Measurements from ENCODE around the gene C3orf33.

C3orf33 gene

DNA sequence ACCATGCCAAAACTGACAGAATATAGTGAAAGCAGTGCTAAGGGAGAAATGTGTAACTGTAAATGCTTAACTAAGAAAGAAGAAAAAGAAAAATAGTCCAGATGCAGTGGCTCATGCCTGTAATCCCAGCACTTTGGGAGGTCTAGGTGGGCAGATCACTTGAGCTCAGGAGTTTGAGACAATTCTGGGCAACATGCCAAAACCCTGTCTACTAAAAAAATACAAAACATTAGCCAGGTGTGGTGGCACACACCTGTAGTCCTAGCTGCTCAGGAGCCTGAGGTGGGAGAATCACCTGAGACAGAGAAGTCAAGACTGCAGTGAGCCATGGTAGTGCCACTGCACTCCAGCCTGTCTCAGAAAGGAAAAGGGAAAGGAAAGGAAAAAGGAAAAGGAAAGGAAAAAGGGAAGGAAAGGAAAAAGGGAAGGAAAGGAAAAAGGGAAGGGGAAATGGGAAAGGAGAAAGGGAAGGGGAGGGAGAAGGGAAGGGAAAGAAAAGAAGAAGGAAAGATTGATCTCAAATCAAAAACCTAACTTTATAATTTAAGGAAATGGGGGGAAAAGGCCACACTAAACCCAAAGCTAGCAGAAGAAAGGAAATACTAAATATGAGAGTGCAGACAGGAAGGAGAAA lies 20.3 kb downstream of the C3orf33 start:
- no peak for DNase-seq

DNA sequence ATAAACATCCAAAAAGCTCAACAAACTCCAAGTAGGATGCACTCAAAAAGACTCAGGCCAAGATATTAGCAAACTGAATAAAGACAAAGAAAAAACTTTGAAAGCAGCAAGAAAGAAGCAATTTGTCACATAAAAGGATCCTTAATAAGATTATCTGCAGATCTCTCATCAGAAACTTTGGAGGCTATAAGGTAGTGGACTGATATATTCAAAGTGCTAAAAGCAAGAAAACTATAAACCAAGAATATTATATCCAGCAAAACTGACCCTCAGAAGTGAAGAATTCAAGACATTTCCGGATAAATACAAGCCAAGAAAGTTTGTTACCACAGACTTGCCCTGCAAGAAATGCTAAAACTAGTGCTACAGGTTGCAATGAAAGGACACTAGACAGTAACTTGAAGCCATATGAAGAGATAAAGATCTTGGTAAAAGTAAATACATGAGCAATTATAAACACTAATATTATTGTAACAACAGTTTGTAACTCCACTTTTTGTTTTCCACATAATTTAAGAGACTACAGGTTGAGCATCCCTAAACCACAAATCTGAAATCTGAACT lies 23.6 kb downstream of the C3orf33 start:
- no peak for DNase-seq

- DNase-seq: no peak
These were observed 25.8 kb downstream of the C3orf33 start for GRCh38 chr3:155780291-155780690.

GRCh38 chr3:155778462-155778861 lies 27.6 kb downstream of the C3orf33 start:
- DNase-seq: no peak

GRCh38 chr3:155772801-155773200 lies 33.3 kb downstream of the C3orf33 start:
- DNase-seq: no peak

DNA sequence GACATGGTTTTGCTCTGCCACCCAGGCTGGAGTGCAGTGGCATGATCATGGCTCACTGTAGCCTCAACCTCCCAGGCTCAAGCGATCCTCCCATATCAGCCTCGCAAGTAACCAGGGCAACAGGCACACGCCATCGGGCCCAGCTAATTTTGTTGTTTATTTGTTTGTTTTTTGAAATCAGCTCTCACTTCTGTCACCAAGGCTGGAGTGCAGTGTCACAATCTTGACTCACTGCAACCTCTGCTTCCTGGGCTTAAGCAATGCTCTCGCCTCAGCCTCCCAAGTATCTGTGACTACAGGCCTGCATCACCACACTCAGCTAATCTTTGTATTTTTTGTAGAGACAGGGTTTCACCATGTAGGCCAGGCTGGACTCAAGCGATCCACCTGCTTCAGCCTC lies 35.0 kb downstream of the C3orf33 start:
- no peak for DNase-seq

DNA sequence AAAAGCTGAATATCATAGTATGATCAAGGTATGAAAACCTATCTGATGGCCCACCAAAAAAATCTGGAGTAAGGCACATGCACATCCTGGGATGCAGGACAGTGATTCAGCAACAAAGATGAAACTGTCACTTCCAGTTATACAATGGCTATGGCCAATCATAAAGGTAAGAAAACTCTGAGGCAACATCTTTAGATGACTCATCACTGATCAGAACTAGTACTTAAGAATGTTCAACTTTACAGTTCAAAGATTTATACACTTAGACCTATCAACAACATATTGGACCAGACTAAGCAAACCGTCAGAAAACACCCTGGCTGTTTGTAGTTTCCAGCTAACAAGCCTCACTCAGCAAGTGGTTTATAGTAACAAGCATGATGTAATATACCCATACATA lies 39.9 kb downstream of the C3orf33 start:
- DNase-seq: no peak

- no peak for DNase-seq
These were observed 42.1 kb downstream of the C3orf33 start for GRCh38 chr3:155763870-155764463.

DNA sequence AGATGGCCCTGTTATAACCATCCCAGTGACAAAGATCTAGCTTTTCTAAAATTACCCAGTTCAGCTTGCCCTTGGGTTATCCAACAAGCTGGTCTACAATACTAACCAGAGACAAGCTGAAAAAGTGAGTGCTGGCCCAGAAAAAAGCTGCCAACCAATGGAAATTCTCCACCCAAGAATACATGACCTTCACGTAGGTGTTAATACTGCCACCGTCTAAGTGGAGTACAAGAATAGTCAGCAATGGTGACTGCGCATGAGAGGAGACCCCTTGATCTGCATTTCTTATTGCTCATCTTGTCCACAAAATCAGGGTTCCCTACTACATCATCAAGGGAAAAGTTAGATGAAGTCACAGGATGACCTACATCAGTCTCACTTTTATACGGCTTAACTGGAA lies 45.4 kb downstream of the C3orf33 start:
- DNase-seq: no peak

GRCh38 chr3:155757577-155757976 lies 48.5 kb downstream of the C3orf33 start:
- DNase-seq: no peak

GRCh38 chr3:155753038-155753639 lies 52.9 kb downstream of the C3orf33 start:
- no peak for DNase-seq

- no peak for DNase-seq
These were observed 57.3 kb downstream of the C3orf33 start for GRCh38 chr3:155748611-155749365.

GRCh38 chr3:155747946-155748290 lies 58.2 kb downstream of the C3orf33 start:
- no peak for DNase-seq

DNA sequence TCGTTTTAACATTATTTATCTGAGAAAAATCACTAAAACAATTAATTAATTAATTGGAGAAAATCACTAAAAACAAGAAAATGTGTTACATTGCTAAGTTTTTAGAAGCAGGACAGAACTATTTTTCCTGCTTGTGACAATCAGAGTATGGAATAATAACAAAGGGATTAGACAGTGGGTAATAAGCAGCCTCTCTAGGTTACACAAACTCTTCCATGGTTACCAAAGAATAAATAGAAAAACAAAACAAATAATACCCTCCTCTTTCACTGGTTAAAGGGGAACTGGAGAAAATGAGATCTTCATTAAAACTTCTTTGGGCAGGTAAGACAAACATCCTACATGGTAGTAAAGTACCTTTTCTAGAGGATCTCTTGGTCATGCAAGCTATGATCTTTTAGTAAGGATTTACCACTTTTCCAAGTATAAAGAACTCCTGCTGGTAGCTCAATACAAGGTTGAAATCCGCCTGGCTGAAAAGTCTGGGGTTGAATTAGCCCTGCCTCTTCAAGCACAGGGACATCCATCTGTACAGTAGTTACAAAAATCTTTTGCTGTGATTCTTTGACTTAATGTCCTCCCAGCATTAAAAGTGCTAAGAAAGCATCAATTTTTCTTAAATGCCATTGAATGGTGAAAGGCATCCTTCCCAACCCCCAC lies 58.7 kb downstream of the C3orf33 start:
- DNase-seq: no peak

DNA sequence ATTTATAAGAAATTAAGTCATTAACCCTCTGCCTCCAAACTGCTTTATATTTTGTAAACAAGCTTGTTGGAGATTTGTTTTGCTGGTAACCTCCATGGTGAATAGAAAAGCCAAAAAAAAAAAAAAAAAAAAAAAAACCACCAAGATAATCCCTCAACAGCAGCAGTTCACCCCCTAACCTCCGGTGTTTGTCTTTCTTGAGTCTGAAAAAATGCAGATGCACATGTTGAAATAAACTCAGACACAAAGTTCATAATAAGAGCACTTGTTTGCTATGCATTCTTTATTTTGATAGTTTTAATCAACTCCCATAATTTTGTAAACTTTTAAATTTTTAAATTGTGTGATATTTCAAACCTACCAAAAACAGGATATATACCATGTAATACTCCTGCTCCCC lies 59.4 kb downstream of the C3orf33 start:
- no peak for DNase-seq

DNA sequence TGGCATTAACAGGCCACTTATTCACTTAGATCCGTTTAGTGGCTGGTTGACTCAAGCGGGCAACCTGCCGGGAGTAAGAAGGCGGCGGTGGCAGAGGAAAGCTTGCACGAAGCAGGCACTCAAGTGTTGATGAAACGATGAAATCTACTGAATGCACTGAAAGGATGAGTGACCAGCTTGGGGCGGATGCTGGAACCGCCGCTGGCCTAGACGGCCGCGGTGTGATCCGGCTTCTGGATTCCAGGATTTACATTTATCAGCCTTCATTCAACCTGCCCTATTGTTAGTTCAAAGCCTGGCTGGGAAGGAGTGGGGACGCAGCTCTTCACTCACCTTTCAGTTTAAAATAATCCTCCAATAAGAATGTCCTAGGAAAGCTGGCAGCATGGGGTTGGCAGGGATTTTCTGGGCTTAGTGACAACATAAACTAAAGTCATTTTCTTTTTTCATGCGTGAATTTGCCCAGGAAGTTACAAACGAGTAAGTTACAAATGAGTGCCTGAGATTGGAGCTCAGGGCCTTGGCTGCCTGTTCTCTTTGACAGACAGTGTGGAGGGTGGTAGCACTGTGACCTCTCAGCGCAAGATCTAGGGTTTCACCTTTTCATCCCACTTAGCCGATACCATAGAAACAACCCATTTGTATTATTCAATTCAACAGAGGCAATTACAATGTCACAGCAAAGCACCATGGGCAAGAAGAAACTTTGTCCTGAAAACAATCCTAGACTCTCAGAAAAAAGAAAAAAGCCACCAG lies 60.1 kb downstream of the C3orf33 start:
- no peak for DNase-seq

GRCh38 chr3:155744626-155745324 lies 61.3 kb downstream of the C3orf33 start, which contains the start of gene PLCH1:
PLCH1 (minus strand) TSS chr3:155745071; CDS start chr3:155704224, 40,847 bp downstream.
- peak; percentile 39 for DNase-seq

DNA sequence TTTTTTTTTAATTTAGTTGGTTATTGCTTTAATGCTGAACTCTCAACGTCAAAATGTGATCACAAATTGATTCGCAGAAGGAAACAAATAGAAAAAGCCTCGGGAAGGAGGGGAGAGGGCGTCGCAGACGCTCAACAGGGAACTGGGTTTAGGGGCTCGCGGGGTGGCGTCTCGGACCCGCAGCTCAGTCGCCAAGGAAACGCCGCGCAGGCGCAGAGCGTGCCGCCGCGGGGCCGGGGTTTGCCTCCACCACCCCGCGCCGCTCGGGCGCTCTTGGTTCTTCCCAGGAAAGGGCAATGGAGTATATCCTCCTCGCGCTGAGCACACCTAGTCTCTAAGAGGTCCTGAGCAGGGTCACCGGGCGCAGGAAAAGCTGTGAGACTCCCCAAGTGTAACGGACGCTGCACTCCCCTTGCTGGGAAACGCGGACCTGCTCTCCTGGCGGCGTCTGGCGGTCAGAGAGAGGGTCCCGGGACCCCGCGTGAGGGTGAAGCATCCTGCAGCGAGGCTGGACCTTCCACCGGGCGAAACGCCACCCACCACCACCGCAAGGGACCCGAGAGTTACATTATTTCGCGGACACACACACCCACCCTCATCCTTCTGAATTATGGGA lies 62.0 kb downstream of the C3orf33 start:
- DNase-seq: peak; percentile 21

GRCh38 chr3:155743606-155744005 lies 62.5 kb downstream of the C3orf33 start:
- DNase-seq: no peak

GRCh38 chr3:155742349-155742965 lies 63.6 kb downstream of the C3orf33 start:
- no peak for DNase-seq

DNA sequence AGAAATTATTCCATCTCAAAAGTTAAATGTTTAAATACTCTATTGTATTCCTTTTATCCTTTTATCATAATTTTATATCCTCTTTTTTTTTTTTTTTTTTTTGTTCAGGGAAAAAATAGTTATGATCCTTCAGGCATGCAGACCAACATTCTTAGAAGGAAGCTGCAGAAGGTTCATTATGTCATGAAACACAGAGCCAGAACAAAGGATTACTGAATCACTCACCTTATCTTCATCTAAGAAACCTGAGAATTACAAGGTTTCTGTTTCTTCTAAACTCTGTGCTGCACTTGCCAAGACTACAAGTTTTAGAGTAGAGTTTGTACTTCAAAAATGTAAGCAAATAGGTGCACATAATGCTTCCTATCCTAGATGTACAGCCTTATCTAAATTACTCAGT lies 64.5 kb downstream of the C3orf33 start:
- DNase-seq: no peak
